ENCODE results near the gene FAM161A. TPM values are rescaled to one million over a fixed set of nuclear protein-coding genes. Genes with fewer than 3 reads are reported as not detected.
"Not testable (repeated sequence)": the region's sequence is repeated elsewhere in the genome, so short reads cannot be mapped to it uniquely, and the experiment has no call there.

Gene FAM161A
- total and polyA plus RNA-seq, 3 donors from 2014 or later = 13.3 to 24.7 (median 18.2) TPM

GRCh38 chr2:61887717-61888266 lies 33.9 kb upstream of the FAM161A start:
- no peak for TF ChIP-seq POLR2A (IDR thresholded peaks at IDR 0.05)
- TF ChIP-seq CTCF (IDR thresholded peaks at IDR 0.05) = no peak
- H3K9me3 ChIP-seq = no peaks in the 10 kb centered on the region
- DNase-seq = peak; percentile 30
- H3K4me1 ChIP-seq = peaks cover 8% of the 10 kb centered on the region
- WGBS, 2 donors = 1% methylated on average over 18 of the region's 18 CpGs
- intact Hi-C loops (cut with DNase I; ENCODE audit: low total_unique reads) = no loop called here
- peak overlapping the region; percentile 76 to 89 for H3K4me3 ChIP-seq
- H3K27ac ChIP-seq = peak overlapping the region; percentile 86 to 98
- H3K27me3 ChIP-seq = no peaks in the 10 kb centered on the region
- H3K36me3 ChIP-seq (ENCODE audit: low read depth, missing control alignments) = no peaks in the 10 kb centered on the region

GRCh38 chr2:61885896-61886603 lies 32.2 kb upstream of the FAM161A start:
- TF ChIP-seq CTCF (IDR thresholded peaks at IDR 0.05) = no peak
- no peak for TF ChIP-seq POLR2A (IDR thresholded peaks at IDR 0.05)
- H3K9me3 ChIP-seq = no peaks in the 10 kb centered on the region
- WGBS, 2 donors = 77 to 79% methylated on average over 18 of the region's 18 CpGs
- intact Hi-C loops (cut with DNase I; ENCODE audit: low total_unique reads) = no loop called here
- H3K4me1 ChIP-seq = peaks cover 8% of the 10 kb centered on the region
- no peak for DNase-seq
- no peak overlapping the region for H3K27ac ChIP-seq
- no peaks in the 10 kb centered on the region for H3K27me3 ChIP-seq
- no peak overlapping the region for H3K4me3 ChIP-seq
- H3K36me3 ChIP-seq (ENCODE audit: low read depth, missing control alignments) = no peaks in the 10 kb centered on the region

GRCh38 chr2:61882850-61883249 lies 29.0 kb upstream of the FAM161A start:
- no peaks in the 10 kb centered on the region for H3K36me3 ChIP-seq (ENCODE audit: low read depth, missing control alignments)
- intact Hi-C loops (cut with DNase I; ENCODE audit: low total_unique reads) = no loop called here

GRCh38 chr2:61879351-61879750 lies 25.5 kb upstream of the FAM161A start:
- H3K4me3 ChIP-seq; DNase-seq; intact Hi-C loops (cut with DNase I; ENCODE audit: low total_unique reads); H3K27ac ChIP-seq; H3K9me3 ChIP-seq; H3K27me3 ChIP-seq; H3K4me1 ChIP-seq; H3K36me3 ChIP-seq (ENCODE audit: low read depth, missing control alignments): not testable (repeated sequence)
- 95 to 97% methylated on average over 4 of the region's 4 CpGs for WGBS, 2 donors

More at GRCh38 chr2:61882850-61883249, 29.0 kb upstream of the FAM161A start:
- H3K4me1 ChIP-seq = peaks cover 8% of the 10 kb centered on the region
- WGBS, 2 donors = 84% methylated on average over 5 of the region's 5 CpGs
- H3K4me3 ChIP-seq = no peak overlapping the region
- H3K9me3 ChIP-seq = no peaks in the 10 kb centered on the region
- no peaks in the 10 kb centered on the region for H3K27me3 ChIP-seq
- no peak for TF ChIP-seq POLR2A (IDR thresholded peaks at IDR 0.05)
- no peak for TF ChIP-seq CTCF (IDR thresholded peaks at IDR 0.05)
- no peak overlapping the region for H3K27ac ChIP-seq
- DNase-seq = no peak

- 93 to 94% methylated on average over 3 of the region's 3 CpGs for WGBS, 2 donors
- Histone ChIP-seq H3K27ac (no peak overlapping the region), H3K4me1 (no peaks in the 10 kb centered on the region), H3K27me3 (no peaks in the 10 kb centered on the region), H3K9me3 (no peaks in the 10 kb centered on the region), H3K36me3 (ENCODE audit: low read depth, missing control alignments) (no peaks in the 10 kb centered on the region), H3K4me3 (no peak overlapping the region)
- TF ChIP-seq POLR2A (IDR thresholded peaks at IDR 0.05) = no peak
- no peak for TF ChIP-seq CTCF (IDR thresholded peaks at IDR 0.05)
- intact Hi-C loops (cut with DNase I; ENCODE audit: low total_unique reads) = no loop called here
- no peak for DNase-seq
These were observed 24.9 kb upstream of the FAM161A start for GRCh38 chr2:61878761-61879160.

Data from testis (tissue), 3 donors.